Vein endothelial cell (primary cell): ENCODE data around the gene ZNF765. TPM values are rescaled to one million over a fixed set of nuclear protein-coding genes. Genes with fewer than 3 reads are reported as not detected.

Experiments
- small RNA-seq: library from RNA; depleted of rRNA; stranded (forward); fragments of <200 nt; gene quantifications from one replicate; pipeline ENCODE3, GENCODE V24; 2012
- total RNA-seq: library from RNA; depleted of rRNA; stranded (reverse); fragments of >200 nt; gene quantifications from 2 replicates; pipeline ENCODE4 v1.2.3, GENCODE V29; 2012

ZNF765 gene
- total RNA-seq: 10.1 and 16.5 TPM in 2 replicates

DNA sequence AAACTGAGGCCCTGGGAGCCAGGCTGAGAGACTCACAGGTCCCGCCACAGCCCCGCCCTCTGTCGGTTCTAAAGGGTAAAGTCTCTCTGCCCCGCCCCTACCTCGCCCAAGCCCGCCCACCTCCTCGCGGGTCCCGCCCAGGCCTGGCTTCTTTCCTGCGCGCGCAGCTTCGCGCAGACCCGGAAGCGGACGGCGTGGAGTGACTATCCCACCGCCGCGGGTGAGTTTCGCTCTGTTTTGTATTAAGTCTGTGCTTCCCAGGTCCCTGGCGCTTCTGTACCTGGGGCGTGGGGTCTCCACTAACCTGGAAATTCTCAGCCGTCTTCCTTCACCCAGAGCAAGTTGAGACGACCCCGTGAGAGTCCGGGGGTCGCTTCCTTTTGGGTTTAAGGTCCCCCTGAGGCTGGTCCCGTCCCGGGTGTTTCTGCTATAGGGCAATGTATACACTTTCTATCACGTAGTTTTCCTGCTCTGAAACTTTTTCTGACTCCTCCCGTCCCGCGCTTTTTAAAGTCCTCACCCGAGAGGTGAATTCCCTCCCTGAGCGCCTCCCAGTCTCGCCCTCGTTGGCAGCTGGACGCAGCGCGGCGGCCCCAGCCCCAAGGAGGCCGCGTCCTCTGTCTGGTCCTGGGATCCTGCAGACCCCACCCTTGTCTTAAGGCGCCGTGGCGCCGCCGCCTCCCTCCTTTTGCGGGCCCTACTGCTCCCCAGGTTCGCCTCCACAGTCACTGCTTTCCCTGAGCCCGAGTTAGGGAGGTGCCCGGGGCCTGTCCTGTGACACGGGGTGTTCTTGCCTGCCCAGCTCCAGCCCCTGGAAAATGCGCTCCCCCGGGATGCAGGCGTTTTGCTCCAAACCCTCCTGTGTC is at the start of gene ZNF765:
Gene ZNF765, plus strand, starts transcription at position 176 of the 866 bp plus-strand sequence. CDS start 2,867 bp downstream, outside the sequence.

DNA sequence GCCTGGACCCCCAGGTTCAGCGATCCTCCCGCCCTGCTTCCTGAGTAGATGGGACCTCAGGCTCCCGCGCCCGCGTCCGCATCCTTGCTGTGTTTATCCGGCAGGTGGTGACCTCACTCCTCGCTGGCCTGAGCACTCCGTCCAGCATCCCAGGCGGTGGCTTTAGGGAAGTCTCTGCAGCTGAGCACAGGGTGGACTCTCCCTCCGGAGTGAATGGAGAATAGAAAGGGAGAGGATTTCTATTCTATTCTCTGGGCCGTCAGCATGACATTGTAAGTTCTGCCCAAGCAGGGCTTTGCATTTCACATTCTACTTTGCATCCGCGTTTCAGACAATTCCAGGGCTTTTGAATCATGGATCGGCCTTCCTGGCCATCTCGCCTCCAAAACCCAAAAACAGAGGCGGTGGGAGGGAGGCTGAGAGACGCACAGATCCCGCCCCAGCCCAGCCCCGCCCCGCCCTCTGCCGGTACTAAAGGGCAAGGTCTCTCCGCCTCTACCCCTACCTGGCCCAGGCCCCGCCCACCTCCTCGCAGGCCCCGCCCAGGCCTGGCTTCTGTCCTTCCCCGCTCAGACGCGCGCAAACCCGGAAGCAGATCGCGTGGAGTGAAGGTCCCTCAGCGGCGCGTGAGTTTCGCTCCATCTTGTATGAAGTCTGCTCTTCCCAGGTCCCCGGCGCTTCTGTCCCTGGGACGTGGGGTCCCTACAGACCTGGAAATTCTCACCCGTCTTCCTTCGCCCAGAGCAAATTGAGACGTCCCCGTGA is 29.6 kb upstream of the ZNF765 start, which contains the start of gene ZNF525:
Gene ZNF525, plus strand, starts transcription at position 572 of the 765 bp plus-strand sequence. CDS start 6,577 bp downstream, outside the sequence.

DNA sequence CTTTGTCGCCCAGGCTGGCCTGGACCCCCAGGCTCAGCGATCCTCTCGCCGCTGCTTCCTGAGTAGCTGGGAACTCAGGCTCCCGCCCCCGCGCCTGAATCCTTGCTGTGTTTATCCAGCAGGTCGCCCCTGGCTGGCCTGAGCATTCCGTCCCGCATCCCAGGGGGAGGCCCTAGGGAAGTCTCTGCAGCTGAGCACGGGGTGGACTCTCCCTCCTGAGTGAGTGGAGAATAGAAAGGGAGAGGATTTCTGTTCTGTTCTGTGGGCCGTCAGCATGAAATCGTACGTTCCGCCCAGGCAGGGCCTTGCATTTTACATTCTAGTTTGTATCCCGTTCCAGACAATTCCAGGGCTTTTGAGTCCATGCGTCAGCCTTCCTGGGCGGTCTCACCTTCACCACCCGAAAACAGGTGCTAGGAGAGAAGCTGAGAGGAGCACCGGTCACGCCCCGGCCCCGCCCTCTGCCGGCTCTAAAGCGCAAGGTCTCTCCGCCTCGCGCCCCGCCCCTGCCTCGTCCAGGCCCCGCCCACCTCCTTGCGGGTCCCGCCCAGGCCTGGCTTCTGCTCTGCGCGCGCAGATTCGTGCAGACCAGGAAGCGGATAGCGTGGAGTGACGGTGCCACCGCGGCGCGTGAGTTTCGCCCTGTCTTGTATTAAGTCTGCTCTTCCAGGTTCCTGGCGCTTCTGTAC is 36.6 kb downstream of the ZNF765 start, which contains the start of gene ZNF761:
Gene ZNF761, plus strand, starts transcription at position 586 of the 689 bp plus-strand sequence. CDS start 15,285 bp downstream, outside the sequence.

DNA sequence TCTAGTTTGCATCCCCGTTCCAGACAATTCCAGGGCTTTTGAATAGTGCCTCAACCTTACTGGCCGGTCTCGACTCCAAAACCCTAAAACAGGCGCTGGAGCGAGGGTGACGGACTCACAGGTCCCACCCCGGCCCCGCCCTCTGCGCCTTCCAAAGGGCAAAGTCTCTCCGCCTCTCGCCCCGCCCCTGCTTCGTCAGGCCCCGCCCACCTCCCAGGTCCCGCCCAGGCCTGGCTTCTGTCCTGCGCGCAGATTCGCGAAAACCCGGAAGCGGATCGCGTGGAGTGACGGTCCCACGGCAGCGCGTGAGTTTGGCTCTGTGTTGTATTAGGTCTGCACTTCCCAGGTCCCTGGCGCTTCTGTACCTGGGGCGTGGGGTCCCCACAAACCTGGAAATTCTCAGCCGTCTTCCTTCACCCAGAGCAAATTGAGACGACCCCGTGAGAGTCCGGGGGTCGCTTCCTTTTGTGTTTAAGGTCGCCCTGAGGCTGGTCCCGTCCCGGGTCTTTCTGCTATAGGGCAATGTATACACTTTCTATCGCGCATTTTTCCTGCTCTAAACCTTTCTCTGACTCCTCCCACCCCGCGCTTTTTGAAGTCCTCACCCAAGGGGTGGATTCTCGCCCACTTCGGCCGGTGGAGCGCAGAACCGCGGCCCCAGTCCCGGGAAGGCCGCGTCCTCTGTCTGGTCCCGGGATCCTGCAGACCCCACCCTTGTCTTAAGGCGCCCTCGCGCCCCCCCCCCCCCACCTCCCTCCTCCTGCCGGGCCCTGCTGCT is 72.7 kb downstream of the ZNF765 start, which contains the start of gene ZNF813:
Gene ZNF813, plus strand, starts transcription at position 249 of the 778 bp plus-strand sequence. CDS start 16,090 bp downstream, outside the sequence.

Small RNA genes lying within 50 kb of the gene (small RNA-seq; reads per million reads assigned to genes)
- gene RPL39P36: not detected

Other genes starting within 250 kb of the ZNF765 start
- gene ZNF347, start 236.1 kb upstream of the ZNF765 start, total RNA-seq: 5.2 and 7.4 TPM in 2 replicates
- gene ZNF665, start 201.8 kb upstream of the ZNF765 start, total RNA-seq: 3.3 and 4.1 TPM in 2 replicates
- 20.6 and 30.4 TPM in 2 replicates for gene ZNF677, start 140.3 kb upstream of the ZNF765 start, total RNA-seq
- gene VN1R2, start 136.9 kb upstream of the ZNF765 start, total RNA-seq: not detected in 2 replicates
- not detected in 2 replicates for gene VN1R4, start 127.4 kb upstream of the ZNF765 start, total RNA-seq
- 6.9 and 9.4 TPM in 2 replicates for gene ZNF845, start 61.4 kb upstream of the ZNF765 start, total RNA-seq
- 6.5 and 6.7 TPM in 2 replicates for gene ZNF525, start 29.4 kb upstream of the ZNF765 start, total RNA-seq
- gene ZNF761, start 36.8 kb downstream of the ZNF765 start, total RNA-seq: 8.8 and 10.4 TPM in 2 replicates
- gene ZNF813, start 72.6 kb downstream of the ZNF765 start, total RNA-seq: 2.6 and 3.8 TPM in 2 replicates
- 8.2 and 8.5 TPM in 2 replicates for gene ZNF331, start 143.0 kb downstream of the ZNF765 start, total RNA-seq
- not detected in 2 replicates for gene DPRX, start 236.8 kb downstream of the ZNF765 start, total RNA-seq